ENCODE measurements around the gene AP2S1. TPM values are rescaled to one million over a fixed set of nuclear protein-coding genes. Genes with fewer than 3 reads are reported as not detected.

Gene AP2S1
- total RNA-seq, 1 experiment from 2014 or later, result 330 TPM

GRCh38 chr19:46898731-46899130 is 48.1 kb upstream of the AP2S1 start:
- Histone ChIP-seq H3F3A (ENCODE audit: low read length, unreplicated experiment) (peaks cover 6% of the 10 kb centered on the region), H3K4me1 (ENCODE audit: insufficient read depth, low read length) (peaks cover 32% of the 10 kb centered on the region), H3K9ac (ENCODE audit: low read length) (no peak overlapping the region), H4K20me1 (ENCODE audit: low read length) (no peaks in the 10 kb centered on the region), H3K9me2 (replicated peaks; ENCODE audit: low read length) (no peaks in the 10 kb centered on the region), H3K36me3 (ENCODE audit: low read depth, low read length) (no peaks in the 10 kb centered on the region), H3K27ac (ENCODE audit: low read length) (no peak overlapping the region), H2AFZ (ENCODE audit: low read length) (no peak overlapping the region), H3K4me2 (ENCODE audit: low read length) (no peak overlapping the region), H3K27me3 (ENCODE audit: low read length) (no peaks in the 10 kb centered on the region), H3K4me3 (ENCODE audit: low read length) (no peak overlapping the region), H3K79me2 (ENCODE audit: low read length) (peaks cover 90% of the 10 kb centered on the region), H3K9me3 (ENCODE audit: low read length) (no peaks in the 10 kb centered on the region)
- intact Hi-C loops (cut with micrococcal nuclease), result no loop called here
- TF ChIP-seq CTCF (conservative IDR thresholded peaks at IDR 0.05; ENCODE audit: low read depth, low read length) (no peak), EZH2phosphoT487 (IDR thresholded peaks at IDR 0.05; ENCODE audit: borderline replicate concordance, low read length) (no peak), EZH2 (IDR thresholded peaks at IDR 0.05; ENCODE audit: low read length, unreplicated experiment) (no peak)
- no TSS peak for BruUV-seq (replicated peaks)
- POLR2A ChIA-PET (ENCODE audit: unreplicated experiment), result no interaction called here
- ATAC-seq, result no peak
- CTCF ChIA-PET, result no interaction called here
- DNase-seq, result no peak

- H3K4me2 ChIP-seq (ENCODE audit: low read length), result no peak overlapping the region
- H3K9me2 ChIP-seq (replicated peaks; ENCODE audit: low read length), result no peaks in the 10 kb centered on the region
- CTCF ChIA-PET, result no interaction called here
- H3K4me1 ChIP-seq (ENCODE audit: insufficient read depth, low read length), result peaks cover 13% of the 10 kb centered on the region
- intact Hi-C loops (cut with micrococcal nuclease), result no loop called here
- H3K27me3 ChIP-seq (ENCODE audit: low read length), result no peaks in the 10 kb centered on the region
- no peak overlapping the region for H3K4me3 ChIP-seq (ENCODE audit: low read length)
- BruUV-seq (replicated peaks), result no TSS peak
- H3K9me3 ChIP-seq (ENCODE audit: low read length), result no peaks in the 10 kb centered on the region
- H2AFZ ChIP-seq (ENCODE audit: low read length), result no peak overlapping the region
- H3K9ac ChIP-seq (ENCODE audit: low read length), result no peak overlapping the region
- no peak for DNase-seq
- H3K79me2 ChIP-seq (ENCODE audit: low read length), result peaks cover 99% of the 10 kb centered on the region
- H3K27ac ChIP-seq (ENCODE audit: low read length), result no peak overlapping the region
- no peak for TF ChIP-seq EZH2phosphoT487 (IDR thresholded peaks at IDR 0.05; ENCODE audit: borderline replicate concordance, low read length)
- TF ChIP-seq EZH2 (IDR thresholded peaks at IDR 0.05; ENCODE audit: low read length, unreplicated experiment), result no peak
- TF ChIP-seq CTCF (conservative IDR thresholded peaks at IDR 0.05; ENCODE audit: low read depth, low read length), result no peak
- POLR2A ChIA-PET (ENCODE audit: unreplicated experiment), result no interaction called here
- H3K36me3 ChIP-seq (ENCODE audit: low read depth, low read length), result no peaks in the 10 kb centered on the region
- ATAC-seq, result no peak
- no peaks in the 10 kb centered on the region for H4K20me1 ChIP-seq (ENCODE audit: low read length)
- no peaks in the 10 kb centered on the region for H3F3A ChIP-seq (ENCODE audit: low read length, unreplicated experiment)
Observed at GRCh38 chr19:46896076-46896794, 45.6 kb upstream of the AP2S1 start.
